IPS DF 4.7 (cell line): Measurements from ENCODE around the gene EXD2.
"Not testable (repeated sequence)": the region's sequence is repeated elsewhere in the genome, so short reads cannot be mapped to it uniquely, and the experiment has no call there.

Source experiments
- DNase-seq: peaks from one replicate; pipeline ENCODE4 v3.0.0-alpha.2; 2013; ENCODE audit warnings: low spot score; ENCODE audit errors: extremely low read depth

Gene EXD2

DNA sequence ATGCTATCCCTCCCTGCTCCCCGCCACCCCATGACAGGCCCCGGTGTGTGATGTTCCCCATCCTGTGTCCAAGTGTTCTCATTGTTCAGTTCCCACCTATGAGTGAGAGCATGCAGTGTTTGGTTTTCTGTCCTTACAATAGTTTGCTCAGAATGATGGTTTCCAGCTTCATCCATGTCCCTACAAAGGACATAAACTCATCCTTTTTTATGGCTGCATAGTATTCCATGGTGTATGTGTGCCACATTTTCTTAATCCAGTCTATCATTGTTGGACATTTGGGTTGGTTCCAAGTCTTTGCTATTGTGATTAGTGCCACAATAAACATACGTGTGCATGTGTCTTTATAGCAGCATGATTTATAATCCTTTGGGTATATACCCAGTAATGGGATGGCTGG is 86.1 kb downstream of the EXD2 start:
- DNase-seq: not testable (repeated sequence)

DNA sequence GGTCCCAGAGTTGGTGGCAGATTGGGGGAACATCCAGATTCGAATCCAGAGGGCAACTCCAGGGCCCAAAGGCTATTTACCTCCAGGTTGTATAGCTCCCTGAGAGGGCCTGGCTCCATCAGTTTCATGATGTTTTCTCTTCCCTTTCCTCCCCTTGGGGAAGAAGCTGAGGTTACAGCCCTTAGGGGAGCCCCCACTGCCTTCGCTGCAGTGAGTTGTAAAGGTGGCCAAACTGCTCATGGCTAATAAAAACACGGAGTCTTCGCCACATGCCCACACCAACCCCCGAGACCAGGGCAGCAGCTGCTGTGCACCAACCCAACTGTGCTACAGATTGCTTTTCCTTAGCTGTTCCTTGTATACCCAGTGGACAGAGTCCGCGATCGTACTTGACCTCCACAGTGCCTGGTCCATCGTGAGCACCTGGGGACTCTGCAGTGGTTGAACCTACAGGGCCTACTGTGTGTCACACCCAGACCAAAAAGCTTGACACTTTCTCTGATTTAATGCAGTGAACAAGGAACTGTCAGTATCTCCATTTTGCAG is 89.5 kb downstream of the EXD2 start:
- no peak for DNase-seq

DNA sequence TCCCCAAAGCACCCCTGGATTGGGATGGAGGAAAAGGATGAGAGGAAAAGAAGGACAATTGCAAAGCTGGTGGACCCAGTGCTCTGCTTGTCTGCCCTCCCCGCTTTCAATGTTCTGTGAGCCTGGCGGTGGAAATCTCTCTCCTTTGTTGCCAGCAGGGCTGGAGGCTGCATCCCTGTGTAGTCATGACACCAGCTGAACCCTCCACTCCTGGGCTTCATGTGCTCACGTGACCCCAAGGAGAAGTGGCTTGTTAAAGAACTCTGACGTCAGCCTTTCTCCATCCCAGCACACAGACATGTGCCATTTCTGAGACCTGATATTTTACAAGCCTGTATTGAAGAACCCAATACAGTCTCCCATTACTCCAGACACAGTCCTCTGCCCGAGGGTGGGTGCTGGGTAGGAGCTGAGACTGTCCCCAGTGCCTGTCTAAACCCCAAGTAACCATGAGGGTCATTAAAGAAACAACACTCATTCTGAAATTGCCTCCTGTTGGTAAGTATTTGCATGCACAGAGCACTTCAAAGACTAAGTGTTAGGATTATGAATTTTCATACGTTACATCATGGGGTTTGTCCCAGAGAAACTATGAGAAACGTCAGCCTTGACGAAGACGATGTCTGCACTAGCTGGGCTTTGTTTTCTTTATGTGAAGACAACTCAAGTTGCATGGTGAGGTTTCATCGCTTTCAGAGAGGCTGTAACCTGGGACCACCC is 90.3 kb downstream of the EXD2 start:
- no peak for DNase-seq

- no peak for DNase-seq
Measured at GRCh38 chr14:69282448-69282847, 91.2 kb downstream of the EXD2 start.

GRCh38 chr14:69284170-69284569 is 92.9 kb downstream of the EXD2 start:
- no peak for DNase-seq

DNA sequence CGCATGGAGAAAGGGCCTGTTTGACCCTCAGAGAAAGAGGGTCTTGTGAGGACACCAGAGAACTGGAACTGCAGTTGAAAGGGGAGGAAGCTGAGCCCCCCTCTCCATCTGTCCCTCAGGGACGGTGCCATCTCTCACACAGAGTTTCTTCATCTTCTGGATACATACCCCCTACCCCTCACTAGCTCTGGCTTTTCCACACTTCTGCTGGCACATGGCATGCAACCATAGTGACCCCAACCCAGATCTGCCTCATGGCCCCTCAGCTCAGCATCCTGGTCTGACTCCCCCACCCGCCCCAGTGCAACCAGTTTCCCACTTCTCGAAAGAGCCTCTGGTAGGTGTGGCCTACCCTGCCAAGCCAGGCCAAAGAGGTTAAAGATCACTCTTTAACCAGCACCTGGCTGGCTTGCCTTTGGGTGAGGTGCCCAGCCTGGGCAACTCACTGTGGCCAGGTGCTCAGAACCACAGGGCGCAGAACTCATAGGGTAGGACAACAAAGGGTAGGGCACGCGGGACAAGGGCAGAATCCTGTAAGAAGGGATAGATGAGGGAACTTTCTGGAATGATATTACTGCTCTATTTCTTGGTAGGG is 94.5 kb downstream of the EXD2 start:
- no peak for DNase-seq

DNA sequence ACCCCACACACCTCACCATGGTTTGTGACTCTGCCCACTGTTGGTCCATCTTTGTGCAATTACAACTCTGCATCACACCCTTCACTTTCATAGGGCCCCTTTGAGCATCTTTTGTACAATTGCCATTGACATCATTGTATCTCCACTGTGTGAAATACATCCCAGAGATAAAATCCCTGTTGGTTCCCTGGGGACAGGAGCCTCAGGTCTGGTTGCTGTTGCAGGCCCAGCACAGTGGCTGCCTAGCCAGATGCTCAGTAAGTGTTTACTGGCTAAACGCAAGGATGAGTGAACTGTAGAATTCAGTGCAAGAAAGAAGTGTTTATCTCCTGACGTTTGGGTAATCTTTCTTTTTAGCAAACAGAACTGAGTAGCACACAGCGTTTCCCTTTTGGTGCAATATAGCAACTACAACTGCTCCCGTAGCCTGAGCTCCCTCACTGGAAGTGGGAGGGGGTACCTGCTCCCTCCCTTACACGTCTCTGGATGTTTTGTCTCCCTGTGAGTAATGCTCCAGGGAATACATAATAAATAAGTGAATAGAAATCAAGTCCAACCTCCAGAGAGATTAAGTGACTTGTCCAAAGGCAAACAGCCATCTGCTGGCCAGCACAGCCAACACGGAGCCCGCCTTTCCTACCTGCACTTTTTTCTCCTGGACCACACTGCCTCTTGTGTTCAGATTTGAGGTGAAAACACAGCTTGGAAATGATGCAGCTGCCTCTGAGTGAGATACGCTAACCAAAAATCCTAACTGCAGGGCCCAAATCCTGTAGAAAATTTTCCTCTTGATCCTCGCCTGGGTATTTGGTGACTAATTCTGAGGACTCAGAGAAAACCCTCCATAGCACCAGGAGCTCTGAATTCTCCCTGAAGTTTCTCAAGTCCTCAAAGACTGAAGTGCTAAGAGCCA is 96.1 kb downstream of the EXD2 start:
- no peak for DNase-seq

DNA sequence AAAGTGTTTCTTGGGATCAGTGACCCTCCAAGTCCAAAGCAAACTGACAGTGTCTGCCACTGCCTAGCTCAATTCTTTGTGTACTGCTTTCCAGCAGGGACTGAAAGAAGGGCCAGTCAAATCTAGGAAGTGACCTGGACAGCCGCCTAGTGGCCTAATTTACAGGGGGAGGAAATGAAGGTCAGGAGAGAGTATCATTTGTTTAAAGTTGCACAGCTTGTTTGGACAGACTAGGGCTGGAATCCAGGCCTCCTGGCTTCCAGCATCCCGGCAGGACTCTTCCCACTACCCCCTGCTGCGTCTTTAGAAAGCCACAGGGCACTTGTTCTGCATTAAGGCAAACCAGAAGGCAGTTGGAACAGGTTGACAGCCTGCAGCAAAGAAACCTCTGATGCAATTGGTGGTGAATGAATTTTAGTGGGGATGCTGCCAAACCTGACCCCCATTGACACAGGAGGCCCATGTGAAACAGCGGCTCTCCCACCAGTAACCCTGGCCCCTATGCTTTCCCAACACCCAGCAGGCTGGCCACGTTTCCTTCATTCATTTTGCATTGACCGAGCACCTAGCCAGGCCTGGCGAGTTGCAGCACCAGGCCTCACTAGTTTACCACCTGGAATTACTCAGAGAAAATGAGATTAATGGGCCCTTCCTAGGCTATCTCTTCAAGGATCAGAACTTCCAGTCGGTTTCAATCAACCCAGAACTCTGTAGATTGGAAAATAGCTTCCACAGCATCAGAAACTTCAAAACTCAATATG is 96.9 kb downstream of the EXD2 start:
- no peak for DNase-seq

DNA sequence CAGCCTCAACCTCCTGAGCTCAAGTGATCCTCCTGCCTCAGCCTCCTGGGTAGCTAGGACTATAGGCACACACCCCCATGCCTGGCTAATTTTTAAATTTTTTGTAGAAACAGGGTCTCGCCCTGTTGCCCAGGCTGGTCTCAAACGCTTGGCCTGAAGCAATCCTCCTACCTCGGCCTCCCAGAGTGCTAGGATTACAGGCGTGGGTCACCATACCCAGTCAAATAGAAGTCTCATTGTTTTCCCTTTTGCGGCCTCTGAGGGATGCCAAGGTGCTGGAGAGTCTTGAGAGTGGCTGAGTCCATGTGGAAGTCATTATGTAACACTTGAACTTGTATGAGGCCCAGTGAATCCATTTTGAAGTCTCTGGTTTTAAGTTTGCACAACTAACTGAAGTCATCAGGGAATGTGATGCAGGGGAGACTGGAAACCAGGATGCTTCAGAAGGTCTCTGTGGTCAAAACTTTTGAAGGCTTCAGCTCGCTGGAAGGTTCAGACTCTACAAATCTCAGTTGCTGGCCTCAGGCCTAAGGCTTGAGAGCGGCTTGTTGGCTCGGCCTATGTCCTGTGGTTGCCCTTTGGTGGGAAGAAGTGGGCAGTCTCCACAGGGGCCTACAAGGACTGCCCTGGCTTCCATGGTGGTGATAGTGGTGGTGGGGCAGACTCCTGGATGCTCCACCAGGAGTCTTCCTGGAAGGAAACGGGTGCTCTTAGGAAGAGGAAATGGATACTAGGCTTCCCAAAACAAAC is 97.8 kb downstream of the EXD2 start:
- no peak for DNase-seq

- DNase-seq: no peak
Measured at GRCh38 chr14:69289811-69290520, 98.7 kb downstream of the EXD2 start.

- not testable (repeated sequence) for DNase-seq
Measured at GRCh38 chr14:69290881-69291280, 99.6 kb downstream of the EXD2 start.

GRCh38 chr14:69291396-69291795 is 100.1 kb downstream of the EXD2 start:
- no peak for DNase-seq

- DNase-seq: no peak
Measured at GRCh38 chr14:69291891-69292561, 100.7 kb downstream of the EXD2 start.
